ENCODE results near the gene PBX4. TPM values are rescaled to one million over a fixed set of nuclear protein-coding genes. Genes with fewer than 3 reads are reported as not detected.

PBX4 gene
- total and polyA plus RNA-seq, 11 donors = 0.43 to 0.69 (median 0.53) TPM; not detected in 8

DNA sequence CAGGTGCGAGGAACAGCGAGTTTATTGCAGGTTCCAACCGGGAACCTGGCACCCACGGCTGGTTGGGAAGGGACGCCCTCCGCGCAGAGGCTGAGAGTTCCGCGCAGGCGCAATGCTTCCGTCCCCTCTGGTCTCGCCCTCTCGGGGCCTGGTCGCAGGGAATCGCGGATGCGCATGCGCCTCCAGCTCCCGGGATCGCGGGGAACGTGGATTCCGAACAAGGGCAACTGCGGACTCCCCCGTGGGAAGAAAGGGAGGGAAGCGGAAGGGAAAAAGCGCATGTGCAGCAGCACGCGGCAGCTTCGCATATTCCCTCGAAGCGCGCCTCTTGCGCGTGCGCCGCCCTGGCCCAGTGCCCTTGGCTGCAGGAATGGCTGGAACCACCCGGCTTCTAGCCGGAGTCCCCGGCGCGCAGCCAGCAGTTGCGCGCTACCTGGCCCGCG, 104.3 kb downstream of the PBX4 start:
- intact Hi-C loops (cut with DNase I) = no loop called here
- 13 to 27% (median 14%) methylated on average over 34 to 46 of the region's 46 CpGs for WGBS, 4 donors
- DNase-seq (peak; percentile 78 to 95 (median 90)), ATAC-seq (peak in 3 of 4 donors; percentile 37 to 56 (median 43))
- no peaks in the 10 kb centered on the region for H3K27me3 ChIP-seq
- H3K4me3 ChIP-seq = peak overlapping the region in 10 of 12 donors; percentile 13 to 47 (median 39)
- peaks cover 0 to 7% (median 3%) of the 10 kb centered on the region in 9 donors for H3K36me3 ChIP-seq
- H3K9me3 ChIP-seq = peaks cover 0 to 5% (median 0%) of the 10 kb centered on the region in 12 donors
- H3K27ac ChIP-seq = peak overlapping the region in 4 of 12 donors; percentile 6 to 72 (median 33)
- TF ChIP-seq, protein P1, sequence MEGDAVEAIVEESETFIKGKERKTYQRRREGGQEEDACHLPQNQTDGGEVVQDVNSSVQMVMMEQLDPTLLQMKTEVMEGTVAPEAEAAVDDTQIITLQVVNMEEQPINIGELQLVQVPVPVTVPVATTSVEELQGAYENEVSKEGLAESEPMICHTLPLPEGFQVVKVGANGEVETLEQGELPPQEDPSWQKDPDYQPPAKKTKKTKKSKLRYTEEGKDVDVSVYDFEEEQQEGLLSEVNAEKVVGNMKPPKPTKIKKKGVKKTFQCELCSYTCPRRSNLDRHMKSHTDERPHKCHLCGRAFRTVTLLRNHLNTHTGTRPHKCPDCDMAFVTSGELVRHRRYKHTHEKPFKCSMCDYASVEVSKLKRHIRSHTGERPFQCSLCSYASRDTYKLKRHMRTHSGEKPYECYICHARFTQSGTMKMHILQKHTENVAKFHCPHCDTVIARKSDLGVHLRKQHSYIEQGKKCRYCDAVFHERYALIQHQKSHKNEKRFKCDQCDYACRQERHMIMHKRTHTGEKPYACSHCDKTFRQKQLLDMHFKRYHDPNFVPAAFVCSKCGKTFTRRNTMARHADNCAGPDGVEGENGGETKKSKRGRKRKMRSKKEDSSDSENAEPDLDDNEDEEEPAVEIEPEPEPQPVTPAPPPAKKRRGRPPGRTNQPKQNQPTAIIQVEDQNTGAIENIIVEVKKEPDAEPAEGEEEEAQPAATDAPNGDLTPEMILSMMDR (IDR thresholded peaks at IDR 0.05) = no peak
- TF ChIP-seq POLR2A (IDR thresholded peaks at IDR 0.05) = peak in 1 of 2 donors; percentile 32
- H3K4me1 ChIP-seq = peaks cover 0 to 42% (median 26%) of the 10 kb centered on the region in 12 donors

DNA sequence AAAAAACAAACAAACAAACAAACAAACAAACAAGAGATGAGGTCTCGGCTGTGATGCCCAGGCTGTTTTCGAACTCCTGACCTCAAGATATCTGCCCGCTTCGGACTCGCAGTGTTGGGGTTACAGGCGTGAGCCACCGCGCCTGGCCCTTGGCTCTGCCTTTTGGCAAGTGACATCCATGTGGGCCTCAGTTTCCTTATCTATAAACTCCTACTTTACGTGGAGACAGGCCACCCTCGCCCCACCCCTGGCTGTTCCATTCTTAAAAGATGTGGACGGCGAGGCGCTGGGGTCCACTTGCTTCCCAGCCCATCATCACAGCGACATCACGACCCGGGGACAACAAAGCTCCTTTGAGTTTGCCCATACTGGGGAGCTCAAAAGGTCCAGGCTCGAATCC, 104.8 kb downstream of the PBX4 start:
- Histone ChIP-seq H3K4me1 (peaks cover 0 to 39% (median 24%) of the 10 kb centered on the region in 12 donors), H3K36me3 (peaks cover 0 to 4% (median 0%) of the 10 kb centered on the region in 9 donors), H3K9me3 (peaks cover 0 to 5% (median 0%) of the 10 kb centered on the region in 12 donors), H3K27me3 (no peaks in the 10 kb centered on the region), H3K27ac (peak overlapping the region in 3 of 12 donors; percentile 20 to 72 (median 46)), H3K4me3 (peak overlapping the region in 10 of 12 donors; percentile 13 to 47 (median 39))
- no peak for ATAC-seq
- WGBS, 4 donors = 81 to 89% (median 82%) methylated on average over 15 to 17 of the region's 17 CpGs
- intact Hi-C loops (cut with DNase I) = no loop called here
- TF ChIP-seq, protein P1 (IDR thresholded peaks at IDR 0.05) = no peak
- TF ChIP-seq POLR2A (IDR thresholded peaks at IDR 0.05) = no peak
- DNase-seq = no peak

Other genes with a start within 250 kb of the PBX4 start
- gene GATAD2A, start 213.0 kb downstream of the PBX4 start, total RNA-seq = 10 to 100 TPM; 18.1 to 49.5 (median 35.5) TPM
- 10 to 100 TPM in 1 of 2 donors, 1 to 10 TPM in 1; 7.5 to 27.0 TPM for gene GATAD2A, start 213.0 kb downstream of the PBX4 start, polyA plus RNA-seq
- 1 to 10 TPM in 1 of 9 donors, under 1 TPM in 8; 0.28 to 1.0 (median 0.54) TPM for gene TSSK6, start 103.1 kb downstream of the PBX4 start, total RNA-seq
- under 1 TPM; 0.57 to 0.61 TPM for gene TSSK6, start 103.1 kb downstream of the PBX4 start, polyA plus RNA-seq
- 1,000 to 10,000 TPM in 3 of 9 donors, 100 to 1,000 TPM in 6; 101 to 1,154 (median 960) TPM for gene NDUFA13, start 102.5 kb downstream of the PBX4 start, total RNA-seq
- 1,000 to 10,000 TPM in 1 of 2 donors, 100 to 1,000 TPM in 1; 856 to 1,476 TPM for gene NDUFA13, start 102.5 kb downstream of the PBX4 start, polyA plus RNA-seq
- gene YJEFN3, start 89.8 kb downstream of the PBX4 start, total RNA-seq = 1 to 10 TPM in 8 of 9 donors, not detected in 1; 1.2 to 5.4 (median 2.3) TPM
- 1 to 10 TPM; 3.6 to 5.3 TPM for gene YJEFN3, start 89.8 kb downstream of the PBX4 start, polyA plus RNA-seq
- under 1 TPM in 7 of 9 donors, not detected in 2; 0.07 to 0.61 (median 0.22) TPM for gene CILP2, start 80.4 kb downstream of the PBX4 start, total RNA-seq
- under 1 TPM; 0.08 to 0.24 TPM for gene CILP2, start 80.4 kb downstream of the PBX4 start, polyA plus RNA-seq
- 1 to 10 TPM in 2 of 9 donors, under 1 TPM in 6, not detected in 1; 0.24 to 6.1 (median 0.74) TPM for gene LPAR2, start 9.5 kb upstream of the PBX4 start, total RNA-seq
- 1 to 10 TPM in 1 of 2 donors, under 1 TPM in 1; 0.46 to 1.6 TPM for gene LPAR2, start 9.5 kb upstream of the PBX4 start, polyA plus RNA-seq
- gene GMIP, start 25.0 kb upstream of the PBX4 start, total RNA-seq = 10 to 100 TPM in 2 of 9 donors, 1 to 10 TPM in 7; 1.1 to 21.7 (median 2.5) TPM
- gene GMIP, start 25.0 kb upstream of the PBX4 start, polyA plus RNA-seq = 1 to 10 TPM; 2.1 TPM
- 10 to 100 TPM; 15.7 to 65.8 (median 23.1) TPM for gene ATP13A1, start 45.0 kb upstream of the PBX4 start, total RNA-seq
- gene ATP13A1, start 45.0 kb upstream of the PBX4 start, polyA plus RNA-seq = 10 to 100 TPM; 16.1 to 22.0 TPM
- gene ZNF101, start 50.2 kb upstream of the PBX4 start, total RNA-seq = 1 to 10 TPM; 1.5 to 6.8 (median 3.4) TPM
- gene ZNF101, start 50.2 kb upstream of the PBX4 start, polyA plus RNA-seq = 1 to 10 TPM; 3.4 to 3.7 TPM
- gene ZNF14, start 114.4 kb upstream of the PBX4 start, total RNA-seq = 1 to 10 TPM; 2.9 to 7.9 (median 3.6) TPM
- gene ZNF14, start 114.4 kb upstream of the PBX4 start, polyA plus RNA-seq = 1 to 10 TPM; 2.3 to 3.1 TPM
- gene ZNF506, start 203.1 kb upstream of the PBX4 start, total RNA-seq = 10 to 100 TPM in 8 of 9 donors, 1 to 10 TPM in 1; 9.0 to 20.2 (median 11.6) TPM
- gene ZNF506, start 203.1 kb upstream of the PBX4 start, polyA plus RNA-seq = 1 to 10 TPM; 5.0 to 6.5 TPM
- gene ZNF253, start 247.2 kb upstream of the PBX4 start, total RNA-seq = 10 to 100 TPM in 2 of 9 donors, 1 to 10 TPM in 7; 5.6 to 16.6 (median 8.1) TPM
- gene ZNF253, start 247.2 kb upstream of the PBX4 start, polyA plus RNA-seq = 1 to 10 TPM; 3.8 to 5.5 TPM

Measured in heart left ventricle (tissue), 16 donors.